ENCODE data around the gene MRC2. TPM values are rescaled to one million over a fixed set of nuclear protein-coding genes. Genes with fewer than 3 reads are reported as not detected.

MRC2 gene
- total and polyA plus RNA-seq, 2 of the 13 experiments (the other 11 are each of a cell fraction or from before 2014, with no cell fraction given) = not detected

DNA sequence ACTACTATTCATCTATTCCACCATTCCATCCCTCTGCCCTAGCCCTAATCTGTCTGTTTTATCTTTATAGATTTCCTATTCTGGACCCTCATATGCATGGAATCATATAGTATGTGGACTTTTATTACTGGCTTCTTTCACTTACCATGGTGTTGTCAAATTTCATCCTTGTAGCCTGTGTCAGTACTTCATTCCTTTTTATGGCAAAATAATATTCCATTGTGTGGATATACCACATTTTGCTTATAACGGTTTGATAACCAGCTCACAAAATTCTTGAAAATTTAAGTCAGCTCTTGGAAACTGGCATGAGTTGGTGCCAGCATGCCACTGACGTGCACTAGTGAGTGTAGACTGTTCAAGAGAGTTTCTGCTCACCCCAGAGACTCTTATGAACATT is 30.3 kb upstream of the MRC2 start:
- 94% methylated on average over 2 of the region's 2 CpGs for WGBS (ENCODE audit: low lambda C conversion rate)
- ChIA-PET CTCF (ENCODE audit: low intra/inter-chr PET ratio, low total read pairs) (no interaction called here), POLR2A (no interaction called here)
- no peak for TF ChIP-seq ZNF24 (IDR thresholded peaks at IDR 0.05)
- Histone ChIP-seq H3K4me3 (replicated peaks in 1 of 3; ENCODE audit: insufficient read depth in 1 of 3, low read depth in 2 of 3, low read length in 3 of 3) (no peak overlapping the region), H4K20me1 (ENCODE audit: insufficient read depth, low read length) (no peaks in the 10 kb centered on the region), H3K9me3 (ENCODE audit: low read length) (no peaks in the 10 kb centered on the region), H3K4me2 (ENCODE audit: low read depth, low read length) (no peak overlapping the region), H3K27ac (ENCODE audit: extremely low read length, insufficient read depth, low read length) (no peak overlapping the region), H3K4me1 (ENCODE audit: insufficient read depth, low read length) (no peaks in the 10 kb centered on the region), H3K9ac (ENCODE audit: insufficient read depth, low read depth, low read length) (no peak overlapping the region), H3K79me2 (ENCODE audit: insufficient read depth, low read length) (no peaks in the 10 kb centered on the region), H3K27me3 (ENCODE audit: control insufficient read depth in 1 of 2, insufficient read depth in 2 of 2, low read length in 2 of 2) (no peaks in the 10 kb centered on the region), H2AFZ (ENCODE audit: low read length) (no peak overlapping the region), H3K36me3 (replicated peaks in 1 of 2; ENCODE audit: control insufficient read depth in 1 of 2, insufficient read depth in 2 of 2, low read length in 2 of 2) (peaks cover 6 to 73% of the 10 kb centered on the region in 2 experiments)
- no TSS peak for BruUV-seq (replicated peaks)
- intact Hi-C loops (cut with micrococcal nuclease; ENCODE audit: unreplicated experiment) (no loop called here), in situ Hi-C loops (cut with HindIII; ENCODE audit: extremely low pct_ligation_motif_present, low pct_unique_long_range_greater_than_20kb) (no loop called here)
- ATAC-seq (no peak), DNase-seq (ENCODE audit: low spot score) (no peak), FAIRE-seq (no peak)

DNA sequence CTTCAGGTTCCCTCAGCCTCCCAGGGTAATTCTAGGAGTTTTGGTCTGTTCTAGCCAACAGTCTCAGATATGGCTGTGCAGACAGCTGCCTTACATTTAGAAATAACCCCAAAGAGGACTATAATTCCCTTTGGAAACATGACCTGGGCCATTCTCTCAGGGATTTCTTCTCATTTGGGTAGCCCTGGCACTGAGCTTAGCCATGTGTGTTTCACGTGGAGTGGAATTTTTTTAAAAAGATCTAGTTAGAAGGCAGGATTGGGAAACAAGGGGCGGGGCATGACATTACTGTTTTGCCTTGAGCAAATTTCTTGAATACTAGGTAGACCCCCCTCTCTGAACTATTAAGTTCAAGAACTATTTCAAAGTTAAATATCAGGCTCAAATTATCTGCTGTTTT is 29.6 kb upstream of the MRC2 start:
- ChIA-PET POLR2A (no interaction called here), CTCF (ENCODE audit: low intra/inter-chr PET ratio, low total read pairs) (no interaction called here)
- WGBS (ENCODE audit: low lambda C conversion rate) = 94% methylated on average over 2 of the region's 2 CpGs
- Histone ChIP-seq H3K4me1 (ENCODE audit: insufficient read depth, low read length) (no peaks in the 10 kb centered on the region), H3K9me3 (ENCODE audit: low read length) (no peaks in the 10 kb centered on the region), H3K27me3 (ENCODE audit: control insufficient read depth in 1 of 2, insufficient read depth in 2 of 2, low read length in 2 of 2) (no peaks in the 10 kb centered on the region), H3K36me3 (replicated peaks in 1 of 2; ENCODE audit: control insufficient read depth in 1 of 2, insufficient read depth in 2 of 2, low read length in 2 of 2) (peaks cover 6 to 73% of the 10 kb centered on the region in 2 experiments), H3K4me2 (ENCODE audit: low read depth, low read length) (no peak overlapping the region), H3K79me2 (ENCODE audit: insufficient read depth, low read length) (no peaks in the 10 kb centered on the region), H3K4me3 (replicated peaks in 1 of 3; ENCODE audit: insufficient read depth in 1 of 3, low read depth in 2 of 3, low read length in 3 of 3) (no peak overlapping the region), H3K27ac (ENCODE audit: extremely low read length, insufficient read depth, low read length) (no peak overlapping the region), H4K20me1 (ENCODE audit: insufficient read depth, low read length) (no peaks in the 10 kb centered on the region), H3K9ac (ENCODE audit: insufficient read depth, low read depth, low read length) (no peak overlapping the region), H2AFZ (ENCODE audit: low read length) (no peak overlapping the region)
- no peak for DNase-seq (ENCODE audit: low spot score)
- in situ Hi-C loops (cut with HindIII; ENCODE audit: extremely low pct_ligation_motif_present, low pct_unique_long_range_greater_than_20kb) (no loop called here), intact Hi-C loops (cut with micrococcal nuclease; ENCODE audit: unreplicated experiment) (no loop called here)
- TF ChIP-seq SRSF1 (optimal IDR thresholded peaks at IDR 0.05; ENCODE audit: low read depth, low read length) = no peak
- no peak for TF ChIP-seq HHEX (CRISPR knock-in tag; IDR thresholded peaks at IDR 0.05)
- no peak for TF ChIP-seq ZEB1 (IDR thresholded peaks at IDR 0.05; ENCODE audit: insufficient replicate concordance, low read depth)
- TF ChIP-seq RXRA (CRISPR knock-in tag; IDR thresholded peaks at IDR 0.05) = no peak
- no peak for TF ChIP-seq ZNF224 (CRISPR knock-in tag; IDR thresholded peaks at IDR 0.05)
- TF ChIP-seq ZNF446 (CRISPR knock-in tag; IDR thresholded peaks at IDR 0.05) = no peak
- TF ChIP-seq ZBTB8A (CRISPR knock-in tag; IDR thresholded peaks at IDR 0.05; ENCODE audit: borderline replicate concordance, low read depth) = no peak
- TF ChIP-seq ZFY (CRISPR knock-in tag; IDR thresholded peaks at IDR 0.05) = no peak
- TF ChIP-seq EEA1 (CRISPR knock-in tag; IDR thresholded peaks at IDR 0.05; ENCODE audit: borderline replicate concordance) = no peak
- TF ChIP-seq ZIK1 (CRISPR knock-in tag; IDR thresholded peaks at IDR 0.05; ENCODE audit: borderline replicate concordance, low read depth) = no peak
- TF ChIP-seq, protein P1, sequence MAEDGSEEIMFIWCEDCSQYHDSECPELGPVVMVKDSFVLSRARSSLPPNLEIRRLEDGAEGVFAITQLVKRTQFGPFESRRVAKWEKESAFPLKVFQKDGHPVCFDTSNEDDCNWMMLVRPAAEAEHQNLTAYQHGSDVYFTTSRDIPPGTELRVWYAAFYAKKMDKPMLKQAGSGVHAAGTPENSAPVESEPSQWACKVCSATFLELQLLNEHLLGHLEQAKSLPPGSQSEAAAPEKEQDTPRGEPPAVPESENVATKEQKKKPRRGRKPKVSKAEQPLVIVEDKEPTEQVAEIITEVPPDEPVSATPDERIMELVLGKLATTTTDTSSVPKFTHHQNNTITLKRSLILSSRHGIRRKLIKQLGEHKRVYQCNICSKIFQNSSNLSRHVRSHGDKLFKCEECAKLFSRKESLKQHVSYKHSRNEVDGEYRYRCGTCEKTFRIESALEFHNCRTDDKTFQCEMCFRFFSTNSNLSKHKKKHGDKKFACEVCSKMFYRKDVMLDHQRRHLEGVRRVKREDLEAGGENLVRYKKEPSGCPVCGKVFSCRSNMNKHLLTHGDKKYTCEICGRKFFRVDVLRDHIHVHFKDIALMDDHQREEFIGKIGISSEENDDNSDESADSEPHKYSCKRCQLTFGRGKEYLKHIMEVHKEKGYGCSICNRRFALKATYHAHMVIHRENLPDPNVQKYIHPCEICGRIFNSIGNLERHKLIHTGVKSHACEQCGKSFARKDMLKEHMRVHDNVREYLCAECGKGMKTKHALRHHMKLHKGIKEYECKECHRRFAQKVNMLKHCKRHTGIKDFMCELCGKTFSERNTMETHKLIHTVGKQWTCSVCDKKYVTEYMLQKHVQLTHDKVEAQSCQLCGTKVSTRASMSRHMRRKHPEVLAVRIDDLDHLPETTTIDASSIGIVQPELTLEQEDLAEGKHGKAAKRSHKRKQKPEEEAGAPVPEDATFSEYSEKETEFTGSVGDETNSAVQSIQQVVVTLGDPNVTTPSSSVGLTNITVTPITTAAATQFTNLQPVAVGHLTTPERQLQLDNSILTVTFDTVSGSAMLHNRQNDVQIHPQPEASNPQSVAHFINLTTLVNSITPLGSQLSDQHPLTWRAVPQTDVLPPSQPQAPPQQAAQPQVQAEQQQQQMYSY (CRISPR knock-in tag; IDR thresholded peaks at IDR 0.05) = no peak
- no peak for TF ChIP-seq NCOA5 (CRISPR knock-in tag; IDR thresholded peaks at IDR 0.05)
- no peak for ATAC-seq
- BruUV-seq (replicated peaks) = no TSS peak
- no peak for FAIRE-seq

Measured in HepG2 (cell line).